CD4-positive, alpha-beta memory T cell (primary cell): ENCODE data around the gene CEP97. TPM values are rescaled to one million over a fixed set of nuclear protein-coding genes. Genes with fewer than 3 reads are reported as not detected.

Experiments used
- CTCF ChIA-PET: fragments of 350-600 bp; sonication (Branson Sonifier 250); formaldehyde crosslinking; loops from one replicate; lab custom pipeline; 2021; ENCODE audit warnings: inconsistent platforms; ENCODE audit not compliant: partially characterized antibody; lab: Charles Lee
- POLR2A ChIA-PET: fragments of 350-600 bp; sonication (Branson Sonifier 250); formaldehyde crosslinking; loops from one replicate; lab custom pipeline; 2021; ENCODE audit not compliant: partially characterized antibody; lab: Charles Lee
- DNase-seq, 5 donors: peaks; one replicate each; pipeline versions ENCODE4 v3.0.0 to v3.0.0-alpha.2; 2020 to 2022; ENCODE audit warnings: mixed read lengths in 1 of 5
- H3K27ac ChIP-seq: one replicate; pipeline ENCODE4 v1.7.0; 2013; ENCODE audit warnings: low read depth, low read length
- H3K27me3 ChIP-seq: 2 replicates; pipeline ENCODE4 v1.7.0; 2013; ENCODE audit warnings: mild to moderate bottlenecking, low read length, moderate library complexity; ENCODE audit not compliant: insufficient read depth
- H3K36me3 ChIP-seq: 2 replicates; pipeline ENCODE4 v1.7.0; 2013; ENCODE audit warnings: mild to moderate bottlenecking, low read length, moderate library complexity; ENCODE audit not compliant: insufficient read depth
- H3K4me1 ChIP-seq: 2 replicates; pipeline ENCODE4 v1.7.0; 2013; ENCODE audit warnings: mild to moderate bottlenecking, low read length, moderate library complexity; ENCODE audit not compliant: insufficient read depth
- H3K4me3 ChIP-seq, 2 donors: one replicate each; pipeline ENCODE4 v1.7.0; 2013; ENCODE audit warnings: low read length in 2 of 2, mild to moderate bottlenecking in 1 of 2
- H3K9me3 ChIP-seq, 2 donors: one replicate each; pipeline ENCODE4 v1.7.0; 2013; ENCODE audit warnings: low read length in 2 of 2, control low read depth in 1 of 2; ENCODE audit not compliant: control insufficient read depth in 1 of 2
- H3K27ac Mint-ChIP-seq, 7 donors: one replicate each; pipeline ENCODE4 v1.8.0; 2020 to 2021; ENCODE audit warnings: mixed read lengths in 7 of 7, mild to moderate bottlenecking in 6 of 7, inconsistent platforms in 3 of 7, moderate library complexity in 3 of 7
- H3K27me3 Mint-ChIP-seq, 2 donors: one replicate each; pipeline ENCODE4 v1.8.0; 2020 to 2021; ENCODE audit warnings: mixed read lengths in 2 of 2
- H3K36me3 Mint-ChIP-seq, 2 donors: one replicate each; pipeline ENCODE4 v1.8.0; 2020 to 2021; ENCODE audit warnings: mixed read lengths in 2 of 2, inconsistent platforms in 1 of 2, mild to moderate bottlenecking in 1 of 2
- H3K4me1 Mint-ChIP-seq, 4 donors: one replicate each; pipeline ENCODE4 v1.8.0; 2020 to 2021; ENCODE audit warnings: mixed read lengths in 4 of 4, mild to moderate bottlenecking in 1 of 4
- H3K4me3 Mint-ChIP-seq, 8 donors: one replicate each; pipeline ENCODE4 v1.8.0; 2020 to 2021; ENCODE audit warnings: mixed read lengths in 8 of 8, mild to moderate bottlenecking in 7 of 8, moderate library complexity in 6 of 8, inconsistent platforms in 3 of 8
- H3K9me3 Mint-ChIP-seq, 8 donors: one replicate each; pipeline ENCODE4 v1.8.0; 2020 to 2021; ENCODE audit warnings: mixed read lengths in 8 of 8, mild to moderate bottlenecking in 5 of 8, inconsistent platforms in 3 of 8, moderate library complexity in 1 of 8
- intact Hi-C: fragments of 100-400 bp; cut with micrococcal nuclease; formaldehyde crosslinking; loops from one replicate; pipeline ENCODE4 v1.15.1; 2023
- polyA plus RNA-seq, 2 donors: library from polyadenylated mRNA; unstranded; fragments of 300-500 nt; fragmentation: Illumina TruSeq; gene quantifications; one replicate each; pipeline ENCODE4 v1.2.3, GENCODE V29; 2021
- total RNA-seq, 2 experiments: library from RNA; stranded (reverse); gene quantifications; one replicate each; pipeline ENCODE4 v1.2.3, GENCODE V29; 2021

The CEP97 gene, protein sequence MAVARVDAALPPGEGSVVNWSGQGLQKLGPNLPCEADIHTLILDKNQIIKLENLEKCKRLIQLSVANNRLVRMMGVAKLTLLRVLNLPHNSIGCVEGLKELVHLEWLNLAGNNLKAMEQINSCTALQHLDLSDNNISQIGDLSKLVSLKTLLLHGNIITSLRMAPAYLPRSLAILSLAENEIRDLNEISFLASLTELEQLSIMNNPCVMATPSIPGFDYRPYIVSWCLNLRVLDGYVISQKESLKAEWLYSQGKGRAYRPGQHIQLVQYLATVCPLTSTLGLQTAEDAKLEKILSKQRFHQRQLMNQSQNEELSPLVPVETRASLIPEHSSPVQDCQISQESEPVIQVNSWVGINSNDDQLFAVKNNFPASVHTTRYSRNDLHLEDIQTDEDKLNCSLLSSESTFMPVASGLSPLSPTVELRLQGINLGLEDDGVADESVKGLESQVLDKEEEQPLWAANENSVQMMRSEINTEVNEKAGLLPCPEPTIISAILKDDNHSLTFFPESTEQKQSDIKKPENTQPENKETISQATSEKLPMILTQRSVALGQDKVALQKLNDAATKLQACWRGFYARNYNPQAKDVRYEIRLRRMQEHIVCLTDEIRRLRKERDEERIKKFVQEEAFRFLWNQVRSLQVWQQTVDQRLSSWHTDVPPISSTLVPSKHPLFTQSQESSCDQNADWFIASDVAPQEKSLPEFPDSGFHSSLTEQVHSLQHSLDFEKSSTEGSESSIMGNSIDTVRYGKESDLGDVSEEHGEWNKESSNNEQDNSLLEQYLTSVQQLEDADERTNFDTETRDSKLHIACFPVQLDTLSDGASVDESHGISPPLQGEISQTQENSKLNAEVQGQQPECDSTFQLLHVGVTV
- total RNA-seq, result 10 to 100 TPM; 14.8 to 16.8 TPM
- 1 to 10 TPM; 3.7 to 5.1 TPM for polyA plus RNA-seq

DNA sequence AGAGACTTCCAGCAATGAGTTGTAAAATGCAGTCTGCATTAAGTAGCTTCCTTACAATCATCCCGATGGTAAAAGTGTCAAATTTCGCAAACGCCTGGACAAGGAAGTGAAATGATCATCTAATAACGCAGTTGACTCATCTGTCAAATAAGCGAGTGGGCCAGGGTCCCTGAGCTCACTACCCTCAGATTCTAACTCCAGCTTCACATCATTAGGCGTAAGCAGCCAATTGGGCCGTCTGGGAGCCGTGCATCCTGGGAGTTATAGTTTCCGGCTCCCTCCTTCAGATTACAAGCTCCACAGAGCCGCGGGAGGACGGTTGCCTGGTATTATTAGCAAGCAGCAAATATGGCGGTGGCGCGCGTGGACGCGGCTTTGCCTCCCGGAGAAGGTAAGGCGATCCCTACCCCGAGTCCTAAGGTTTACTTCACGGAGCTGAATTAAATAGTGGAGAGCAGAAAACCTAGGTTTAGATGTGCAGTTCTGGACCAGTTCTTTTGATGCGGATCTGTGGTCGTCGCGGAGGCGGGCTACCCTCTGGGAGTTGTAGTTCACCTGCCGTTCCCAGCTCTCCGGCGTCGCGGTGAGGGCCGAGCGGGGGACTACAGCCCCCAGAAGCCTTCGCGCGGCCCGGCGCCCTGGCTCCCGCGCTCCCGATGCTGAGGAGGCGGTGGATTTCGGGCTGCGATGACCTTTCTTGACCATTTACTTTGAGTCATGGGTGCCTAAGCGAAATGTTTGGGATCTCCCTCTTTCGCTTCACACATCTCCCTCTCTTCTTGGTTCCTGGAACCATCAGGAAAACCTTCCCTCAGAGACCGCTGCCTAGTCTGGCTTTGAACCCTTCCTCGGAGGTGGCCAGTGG is at the start of gene CEP97:
TSS of gene CEP97 (plus strand) at position 286 of the 865 bp plus-strand sequence. CDS start at position 349, 63 bp downstream.
- Histone ChIP-seq H3K4me3 (peak within 1 kb of the TSS; percentile 97 to 99), H3K27ac (peak within 1 kb of the TSS; percentile 90), H3K4me1 (peaks cover 52% of the 10 kb centered on the region), H3K27me3 (no peaks in the 10 kb centered on the region), H3K36me3 (peaks cover 12% of the 10 kb centered on the region), H3K9me3 (no peaks in the 10 kb centered on the region)
- peak; percentile 87 to 92 (median 90) for DNase-seq
- H3K36me3 Mint-ChIP-seq, result peaks cover 18 to 29% of the 10 kb centered on the region in 2 donors
- peak within 1 kb of the TSS; percentile 92 to 99 (median 99) for H3K27ac Mint-ChIP-seq
- ChIA-PET CTCF (interaction anchor here (0.9 to 2.7 kb wide), 19 partner anchors 10 to 505 kb away, joined by 3 to 19 read pairs (median 4); partner anchors contain the start of genes NFKBIZ, NXPE3 and RPL24), POLR2A (interaction anchor here (0.6 to 2.9 kb wide), 25 partner anchors 8 to 1015 kb away, joined by 3 to 60 read pairs (median 4); partner anchors contain the start of genes NFKBIZ, NXPE3, PCNP and RPL24)
- H3K9me3 Mint-ChIP-seq, result no peaks in the 10 kb centered on the region
- intact Hi-C loops, result loop anchor here (1.0 to 2.0 kb wide), 6 partner anchors 28 to 150 kb away; partner anchors contain the start of genes NFKBIZ, NXPE3, PCNP and RPL24
- H3K27me3 Mint-ChIP-seq, result no peaks in the 10 kb centered on the region
- peaks cover 31 to 56% (median 37%) of the 10 kb centered on the region in 4 donors for H3K4me1 Mint-ChIP-seq
- peak within 1 kb of the TSS; percentile 98 to 100 (median 99) for H3K4me3 Mint-ChIP-seq

DNA sequence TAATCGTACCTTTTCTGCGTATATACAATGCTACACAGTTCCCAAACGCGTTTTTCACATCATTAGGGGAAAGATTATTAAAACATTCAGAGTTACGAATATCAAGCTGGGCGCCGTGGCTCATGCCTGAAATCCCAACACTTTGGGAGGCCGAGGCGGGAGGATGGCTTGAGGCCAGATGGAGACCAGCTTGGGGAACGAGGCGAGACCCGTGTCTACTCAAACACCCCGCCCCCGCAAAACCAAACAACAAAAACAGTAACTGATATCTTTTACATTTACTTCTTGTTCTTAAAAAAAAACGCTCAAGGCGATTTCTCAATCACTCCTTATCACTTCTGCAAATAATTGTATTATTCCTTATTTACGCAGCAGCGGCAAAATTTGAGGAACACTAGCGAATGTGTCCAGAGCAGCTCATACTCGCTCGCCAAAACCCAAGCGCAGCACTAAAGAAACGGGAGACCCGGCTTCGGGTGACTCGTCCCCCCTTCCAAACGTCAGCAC is 48.7 kb upstream of the CEP97 start:
- intact Hi-C loops, result loop anchor here (1.0 to 2.0 kb wide), 4 partner anchors 49 to 1275 kb away; partner anchors contain the start of genes CEP97, LNP1, PCNP and TOMM70

DNA sequence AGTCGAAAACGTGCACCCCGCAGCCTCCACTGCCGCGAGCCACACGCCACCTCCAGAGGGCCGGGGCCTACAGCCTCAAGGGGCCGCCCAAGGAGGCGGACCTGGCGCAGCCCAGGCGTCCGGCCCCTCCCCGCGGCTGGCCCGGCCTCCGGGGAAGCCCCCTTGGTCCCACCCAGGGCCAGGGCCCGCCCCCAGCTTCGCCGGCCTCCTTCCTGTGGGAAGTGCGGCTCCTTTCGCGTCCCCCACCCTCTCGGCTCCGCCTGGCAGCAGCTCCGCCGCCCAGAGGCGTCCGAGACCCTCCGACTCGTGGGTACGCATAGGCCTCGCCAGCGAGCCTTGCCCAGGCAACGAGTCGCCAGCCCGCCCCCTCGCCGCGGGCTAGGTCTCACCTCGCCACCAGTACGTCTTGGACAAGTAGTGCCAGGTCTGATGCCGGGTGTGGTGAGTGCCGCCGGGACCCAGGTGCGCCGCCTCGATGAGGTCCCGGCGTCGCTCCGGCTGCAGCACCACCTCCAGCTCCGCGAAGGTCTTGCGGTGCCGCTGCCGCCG is 48.1 kb upstream of the CEP97 start:
- Mint-ChIP-seq H3K36me3 (peaks cover 23 to 62% of the 10 kb centered on the region in 2 donors), H3K4me1 (peaks cover 27 to 73% (median 45%) of the 10 kb centered on the region in 4 donors), H3K27ac (peak overlapping the region; percentile 97 to 99 (median 98)), H3K9me3 (peaks cover 0 to 6% (median 0%) of the 10 kb centered on the region in 8 donors), H3K4me3 (peak overlapping the region; percentile 92 to 99 (median 96)), H3K27me3 (peaks cover 0 to 2% of the 10 kb centered on the region in 2 donors)
- peak; percentile 94 to 96 (median 95) for DNase-seq
- H3K27ac ChIP-seq, result peak overlapping the region; percentile 98
- POLR2A ChIA-PET, result interaction anchor here (0.8 to 4.7 kb wide), 25 partner anchors 8 to 1416 kb away, joined by 3 to 140 read pairs (median 6); partner anchors contain the start of genes CEP97, LNP1, NFKBIZ and NXPE3
- no peaks in the 10 kb centered on the region for H3K27me3 ChIP-seq
- no peaks in the 10 kb centered on the region for H3K9me3 ChIP-seq
- peak overlapping the region; percentile 78 to 94 for H3K4me3 ChIP-seq
- peaks cover 20% of the 10 kb centered on the region for H3K36me3 ChIP-seq
- peaks cover 44% of the 10 kb centered on the region for H3K4me1 ChIP-seq
- CTCF ChIA-PET, result interaction anchor here (1.2 to 3.9 kb wide), 4 partner anchors 9 to 105 kb away, joined by 3 to 21 read pairs (median 10); partner anchors contain the start of genes CEP97, PCNP and RPL24
- intact Hi-C loops, result loop anchor here (1.0 to 2.0 kb wide), 4 partner anchors 48 to 1275 kb away; partner anchors contain the start of genes CEP97, LNP1, PCNP and TOMM70

More for the DNA sequence above, 48.7 kb upstream of the CEP97 start:
- peak overlapping the region; percentile 88 to 99 (median 96) for H3K4me3 Mint-ChIP-seq
- peaks cover 18% of the 10 kb centered on the region for H3K36me3 ChIP-seq
- peak overlapping the region; percentile 89 to 99 (median 98) for H3K27ac Mint-ChIP-seq
- no peaks in the 10 kb centered on the region for H3K9me3 ChIP-seq
- H3K27me3 ChIP-seq, result no peaks in the 10 kb centered on the region
- peak overlapping the region; percentile 98 for H3K27ac ChIP-seq
- peak overlapping the region; percentile 78 to 94 for H3K4me3 ChIP-seq
- H3K27me3 Mint-ChIP-seq, result peaks cover 0 to 2% of the 10 kb centered on the region in 2 donors
- peaks cover 44% of the 10 kb centered on the region for H3K4me1 ChIP-seq
- ChIA-PET CTCF (interaction anchor here (1.4 to 3.9 kb wide), 3 partner anchors 10 to 102 kb away, joined by 7 to 21 read pairs (median 12); partner anchors contain the start of genes CEP97, PCNP and RPL24), POLR2A (interaction anchor here (0.8 to 4.7 kb wide), 20 partner anchors 11 to 1415 kb away, joined by 3 to 140 read pairs (median 6); partner anchors contain the start of genes CEP97, LNP1, NFKBIZ and NXPE3)
- H3K36me3 Mint-ChIP-seq, result peaks cover 22 to 61% of the 10 kb centered on the region in 2 donors
- DNase-seq, result peak in 1 of 5 donors; percentile 46
- H3K4me1 Mint-ChIP-seq, result peaks cover 30 to 68% (median 47%) of the 10 kb centered on the region in 4 donors
- H3K9me3 Mint-ChIP-seq, result peaks cover 0 to 6% (median 0%) of the 10 kb centered on the region in 8 donors

DNA sequence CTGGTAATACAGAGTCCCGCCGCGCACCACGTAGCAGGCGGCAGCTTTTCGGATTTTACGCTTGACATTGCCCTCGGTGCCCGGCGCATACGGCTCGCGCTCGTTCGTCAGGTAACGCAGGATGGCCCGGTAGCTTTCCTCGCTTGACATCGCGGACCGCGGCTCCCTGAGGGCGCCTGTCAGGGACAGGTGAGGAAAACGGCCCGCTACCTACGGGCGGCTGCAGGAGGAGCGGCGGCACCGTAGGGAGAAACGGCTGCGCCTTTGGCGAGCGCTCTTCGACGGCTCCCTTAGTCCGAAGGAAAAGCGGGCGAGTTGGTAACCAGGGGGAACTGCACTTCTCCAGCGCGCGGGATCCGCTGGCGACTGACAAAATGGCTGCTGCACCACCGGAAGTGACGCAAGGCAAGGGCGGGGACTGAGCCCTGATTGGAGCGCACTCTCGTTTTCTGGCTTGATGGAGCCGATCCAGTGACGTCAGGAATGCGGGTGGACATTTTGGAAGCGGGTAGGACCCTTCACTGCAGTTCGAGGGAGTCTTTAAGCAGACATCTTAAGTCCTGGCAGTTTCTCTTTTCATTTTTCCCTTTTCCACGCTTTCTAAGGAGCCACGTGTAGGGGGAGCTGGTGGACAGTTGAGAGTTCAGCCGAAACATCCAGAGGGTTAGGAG is 47.5 kb upstream of the CEP97 start, which contains the start of gene ZBTB11:
TSS of gene ZBTB11 (minus strand) at position 368 of the 671 bp plus-strand sequence. CDS start at position 150, 218 bp downstream.
- peaks cover 23 to 73% (median 41%) of the 10 kb centered on the region in 4 donors for H3K4me1 Mint-ChIP-seq
- H3K4me3 Mint-ChIP-seq, result peak within 1 kb of the TSS; percentile 92 to 99 (median 96)
- CTCF ChIA-PET, result interaction anchor here (1.2 to 3.9 kb wide), 5 partner anchors 9 to 106 kb away, joined by 3 to 21 read pairs (median 10); partner anchors contain the start of genes CEP97, PCNP and RPL24
- H3K27me3 Mint-ChIP-seq, result peaks cover 0 to 2% of the 10 kb centered on the region in 2 donors
- intact Hi-C loops, result loop anchor here (1.0 to 2.0 kb wide), 7 partner anchors 9 to 1276 kb away; partner anchors contain the start of genes CEP97, LNP1, NXPE3 and PCNP
- Histone ChIP-seq H3K4me3 (peak within 1 kb of the TSS; percentile 78 to 94), H3K9me3 (no peaks in the 10 kb centered on the region), H3K4me1 (peaks cover 44% of the 10 kb centered on the region), H3K27ac (peak within 1 kb of the TSS; percentile 98), H3K36me3 (peaks cover 20% of the 10 kb centered on the region), H3K27me3 (no peaks in the 10 kb centered on the region)
- POLR2A ChIA-PET, result interaction anchor here (0.8 to 4.7 kb wide), 30 partner anchors 9 to 1416 kb away, joined by 3 to 140 read pairs (median 4); partner anchors contain the start of genes CEP97, LNP1, NFKBIZ and NXPE3
- H3K36me3 Mint-ChIP-seq, result peaks cover 23 to 62% of the 10 kb centered on the region in 2 donors
- H3K27ac Mint-ChIP-seq, result peak within 1 kb of the TSS; percentile 97 to 99 (median 98)
- H3K9me3 Mint-ChIP-seq, result peaks cover 0 to 6% (median 0%) of the 10 kb centered on the region in 8 donors
- DNase-seq, result peak; percentile 99 to 100 (median 99)
